WTC11 (cell line): ENCODE data around the gene NHSL2. TPM values are rescaled to one million over a fixed set of nuclear protein-coding genes. Genes with fewer than 3 reads are reported as not detected.

Source experiments
- ATAC-seq: fragments of 200-7000 bp; cut with Tn5 transposase; 2 replicates; pipeline ENCODE4 v1.10.0; 2021; ENCODE audit warnings: mild to moderate bottlenecking, moderate library complexity
- CTCF ChIA-PET: fragments of 300-600 bp; sonication (Branson Sonifier 250); formaldehyde crosslinking; loops from one replicate; lab custom pipeline; 2021; ENCODE audit warnings: antibody characterized with exemption; lab: Charles Lee
- POLR2A ChIA-PET: fragments of 350-600 bp; sonication (Branson Sonifier 250); formaldehyde crosslinking; loops from one replicate; lab custom pipeline; 2021; ENCODE audit warnings: antibody characterized with exemption; lab: Charles Lee
- DNase-seq: peaks from one replicate; pipeline ENCODE4 v3.0.0; 2021; ENCODE audit warnings: low spot score
- H3K27ac Mint-ChIP-seq: 2 replicates; pipeline ENCODE4 v1.8.0; 2021; ENCODE audit warnings: mixed read lengths
- H3K27me3 Mint-ChIP-seq: 2 replicates; pipeline ENCODE4 v1.8.0; 2021; ENCODE audit warnings: low read depth, mild to moderate bottlenecking, moderate library complexity, mixed read lengths
- H3K36me3 Mint-ChIP-seq: 2 replicates; pipeline ENCODE4 v1.8.0; 2021; ENCODE audit warnings: mixed read lengths
- H3K4me1 Mint-ChIP-seq: 2 replicates; pipeline ENCODE4 v1.8.0; 2022; ENCODE audit warnings: mixed read lengths
- H3K4me3 Mint-ChIP-seq: 2 replicates; pipeline ENCODE4 v1.8.0; 2021; ENCODE audit warnings: mild to moderate bottlenecking, moderate library complexity, mixed read lengths
- H3K9me3 Mint-ChIP-seq: 2 replicates; pipeline ENCODE4 v1.8.0; 2021; ENCODE audit warnings: mixed read lengths
- AR ChIP-seq: fragments of 250-450 bp; sonication (Bioruptor Pico); IDR thresholded peaks from 2 replicates; pipeline ENCODE4 v1.9.0; 2021; ENCODE audit warnings: mild to moderate bottlenecking
- ATF3 ChIP-seq: sonication (generic); formaldehyde crosslinking; conservative IDR thresholded peaks from 2 replicates; pipeline ENCODE4 v1.8.1; 2022; ENCODE audit warnings: mild to moderate bottlenecking, missing genetic modification reagents
- CBFB ChIP-seq: sonication (generic); formaldehyde crosslinking; IDR thresholded peaks from 2 replicates; pipeline ENCODE4 v1.8.1; 2022; ENCODE audit warnings: mild to moderate bottlenecking, low read depth, missing genetic modification reagents
- CREM ChIP-seq: sonication (generic); formaldehyde crosslinking; IDR thresholded peaks from 2 replicates; pipeline ENCODE4 v1.8.1; 2022; ENCODE audit warnings: mild to moderate bottlenecking, missing genetic modification reagents, moderate library complexity
- ERG ChIP-seq: fragments of 250-450 bp; sonication (Bioruptor Pico); IDR thresholded peaks from 2 replicates; pipeline ENCODE4 v1.8.0; 2021; ENCODE audit warnings: mild to moderate bottlenecking
- GRHL2 ChIP-seq: fragments of 250-450 bp; sonication (Bioruptor Pico); IDR thresholded peaks from 2 replicates; pipeline ENCODE4 v1.8.0; 2022; ENCODE audit warnings: mild to moderate bottlenecking, moderate library complexity; ENCODE audit not compliant: insufficient replicate concordance, severe bottlenecking
- IRF1 ChIP-seq: sonication (generic); formaldehyde crosslinking; IDR thresholded peaks from 2 replicates; pipeline ENCODE4 v1.8.0; 2023; ENCODE audit warnings: missing genetic modification reagents
- IRF2 ChIP-seq: sonication (generic); formaldehyde crosslinking; IDR thresholded peaks from 2 replicates; pipeline ENCODE4 v1.8.0; 2022; ENCODE audit warnings: low read depth, missing genetic modification reagents, borderline replicate concordance
- JAZF1 ChIP-seq: fragments of 250-450 bp; sonication (Bioruptor Pico); IDR thresholded peaks from 2 replicates; pipeline ENCODE4 v1.9.0; 2021; ENCODE audit warnings: moderate library complexity, mild to moderate bottlenecking, inconsistent platforms
- KAT7 ChIP-seq: sonication (generic); formaldehyde crosslinking; IDR thresholded peaks from 2 replicates; pipeline ENCODE4 v1.8.1; 2023; ENCODE audit warnings: missing genetic modification reagents, mild to moderate bottlenecking, borderline replicate concordance
- MXD4 ChIP-seq: fragments of 250-450 bp; sonication (Bioruptor Pico); IDR thresholded peaks from 2 replicates; pipeline ENCODE4 v1.8.0; 2021; ENCODE audit warnings: mild to moderate bottlenecking, moderate library complexity, borderline replicate concordance
- MYBL2 ChIP-seq: sonication (generic); formaldehyde crosslinking; IDR thresholded peaks from 2 replicates; pipeline ENCODE4 v1.8.1; 2023; ENCODE audit warnings: mild to moderate bottlenecking, moderate library complexity, missing genetic modification reagents
- NR1H2 ChIP-seq: sonication (generic); formaldehyde crosslinking; IDR thresholded peaks from 2 replicates; pipeline ENCODE4 v1.9.0; 2021; ENCODE audit warnings: mild to moderate bottlenecking, moderate library complexity, missing genetic modification reagents
- NR3C1 ChIP-seq: sonication (generic); formaldehyde crosslinking; conservative IDR thresholded peaks from 2 replicates; pipeline ENCODE4 v1.8.1; 2023; ENCODE audit warnings: low read depth, mild to moderate bottlenecking, missing genetic modification reagents
- RELA ChIP-seq: sonication (generic); formaldehyde crosslinking; IDR thresholded peaks from 2 replicates; pipeline ENCODE4 v1.8.1; 2022; ENCODE audit warnings: missing genetic modification reagents, mild to moderate bottlenecking, borderline replicate concordance
- RORB ChIP-seq: fragments of 250-450 bp; sonication (Bioruptor Pico); IDR thresholded peaks from 2 replicates; pipeline ENCODE4 v1.9.0; 2021; ENCODE audit warnings: mild to moderate bottlenecking
- SMAD3 ChIP-seq: sonication (generic); formaldehyde crosslinking; IDR thresholded peaks from 2 replicates; pipeline ENCODE4 v1.8.0; 2022; ENCODE audit warnings: missing genetic modification reagents, mild to moderate bottlenecking, borderline replicate concordance
- SMAD4 ChIP-seq: sonication (generic); formaldehyde crosslinking; IDR thresholded peaks from 2 replicates; pipeline ENCODE4 v1.8.0; 2022; ENCODE audit warnings: mild to moderate bottlenecking, missing genetic modification reagents
- SOX15 ChIP-seq: fragments of 250-450 bp; sonication (Bioruptor Pico); IDR thresholded peaks from 2 replicates; pipeline ENCODE4 v1.9.0; 2021; ENCODE audit warnings: mild to moderate bottlenecking
- SP1 ChIP-seq: sonication (generic); formaldehyde crosslinking; conservative IDR thresholded peaks from 2 replicates; pipeline ENCODE4 v1.8.1; 2022; ENCODE audit warnings: missing genetic modification reagents
- TEAD4 ChIP-seq: sonication (generic); formaldehyde crosslinking; IDR thresholded peaks from 2 replicates; pipeline ENCODE4 v1.8.0; 2022; ENCODE audit warnings: mild to moderate bottlenecking, missing genetic modification reagents
- ZNF121 ChIP-seq: sonication (generic); formaldehyde crosslinking; IDR thresholded peaks from 2 replicates; pipeline ENCODE4 v1.8.0; 2023; ENCODE audit warnings: missing genetic modification reagents
- ZNF317 ChIP-seq: sonication (generic); formaldehyde crosslinking; IDR thresholded peaks from 2 replicates; pipeline ENCODE4 v1.8.1; 2023; ENCODE audit warnings: low read depth, mild to moderate bottlenecking, moderate library complexity, missing genetic modification reagents, borderline replicate concordance
- ZNF416 ChIP-seq: fragments of 250-450 bp; sonication (Bioruptor Pico); IDR thresholded peaks from 2 replicates; pipeline ENCODE4 v1.9.0; 2021; ENCODE audit warnings: mild to moderate bottlenecking, inconsistent platforms
- ZNF423 ChIP-seq: fragments of 250-450 bp; sonication (Bioruptor Pico); IDR thresholded peaks from 2 replicates; pipeline ENCODE4 v2.1.2; 2022; ENCODE audit warnings: mild to moderate bottlenecking, moderate library complexity
- ZNF425 ChIP-seq: fragments of 250-450 bp; sonication (Bioruptor Pico); conservative IDR thresholded peaks from 2 replicates; pipeline ENCODE4 v1.9.0; 2021; ENCODE audit warnings: mild to moderate bottlenecking
- ZNF512 ChIP-seq: sonication (generic); formaldehyde crosslinking; IDR thresholded peaks from 2 replicates; pipeline ENCODE4 v1.8.1; 2022; ENCODE audit warnings: missing genetic modification reagents, borderline replicate concordance
- total RNA-seq: library from RNA; stranded (reverse); gene quantifications from 3 replicates; pipeline ENCODE4 v1.2.3, GENCODE V29; 2021

NHSL2 gene
- total RNA-seq, 1 experiment from 2014 or later, result 7.9 TPM

GRCh38 chrX:72117636-72118210 is 207.1 kb downstream of the NHSL2 start:
- ATAC-seq (no peak), DNase-seq (no peak)
- H3K36me3 Mint-ChIP-seq, result no peaks in the 10 kb centered on the region
- peaks cover 22% of the 10 kb centered on the region for H3K4me1 Mint-ChIP-seq
- H3K27ac Mint-ChIP-seq, result no peak overlapping the region
- H3K9me3 Mint-ChIP-seq, result no peaks in the 10 kb centered on the region
- ChIA-PET POLR2A (no interaction called here), CTCF (no interaction called here)
- H3K27me3 Mint-ChIP-seq, result no peaks in the 10 kb centered on the region
- TF ChIP-seq ZNF423 (CRISPR knock-in tag) (no peak), GRHL2 (no peak), ERG (CRISPR knock-in tag) (no peak), KAT7 (CRISPR knock-in tag) (no peak), ATF3 (CRISPR knock-in tag) (no peak), ZNF121 (no peak), SOX15 (CRISPR knock-in tag) (no peak), IRF1 (CRISPR knock-in tag) (no peak), SP1 (no peak), CBFB (CRISPR knock-in tag) (no peak), ZNF425 (CRISPR knock-in tag) (no peak), ZNF416 (CRISPR knock-in tag) (no peak), SMAD3 (CRISPR knock-in tag) (no peak), RORB (no peak), RELA (CRISPR knock-in tag) (no peak), ZNF512 (CRISPR knock-in tag) (no peak), MXD4 (CRISPR knock-in tag) (no peak)
- no peak overlapping the region for H3K4me3 Mint-ChIP-seq

- Mint-ChIP-seq H3K36me3 (no peaks in the 10 kb centered on the region), H3K4me3 (no peak overlapping the region), H3K9me3 (no peaks in the 10 kb centered on the region), H3K27ac (no peak overlapping the region), H3K4me1 (peaks cover 30% of the 10 kb centered on the region), H3K27me3 (no peaks in the 10 kb centered on the region)
- ChIA-PET CTCF (interaction anchor here (0.9 kb wide), 1 partner anchor 99 kb away, joined by 3 read pairs; no protein-coding TSS in a partner anchor), POLR2A (no interaction called here)
- no peak for ATAC-seq
- no peak for DNase-seq
- no peak for TF ChIP-seq JAZF1 (CRISPR knock-in tag)
- no peak for TF ChIP-seq CREM (CRISPR knock-in tag)
- no peak for TF ChIP-seq RORB
- no peak for TF ChIP-seq NR1H2 (CRISPR knock-in tag)
- no peak for TF ChIP-seq IRF2 (CRISPR knock-in tag)
- no peak for TF ChIP-seq ERG (CRISPR knock-in tag)
- no peak for TF ChIP-seq ZNF317 (CRISPR knock-in tag)
- no peak for TF ChIP-seq TEAD4 (CRISPR knock-in tag)
- no peak for TF ChIP-seq KAT7 (CRISPR knock-in tag)
- TF ChIP-seq MYBL2 (CRISPR knock-in tag), result no peak
- no peak for TF ChIP-seq NR3C1 (CRISPR knock-in tag)
- TF ChIP-seq SMAD4, result no peak
- TF ChIP-seq SMAD3 (CRISPR knock-in tag), result no peak
- TF ChIP-seq AR (CRISPR knock-in tag), result no peak
Measured at GRCh38 chrX:72120837-72121236, 210.2 kb downstream of the NHSL2 start.
